Coronary artery (tissue), 2 donors: ENCODE results near the gene KCNG2.
A peak's percentile ranks its signal among the peaks of the same experiment; 100 is the strongest.

Experiments
- DNase-seq: peaks from one replicate; pipeline ENCODE4 v3.0.0-alpha.2; 2017; ENCODE audit warnings: low spot score
- H3K27ac ChIP-seq, 2 donors: fragments of 200-600 bp; sonication (generic); one replicate each; pipeline ENCODE4 v1.5.1; 2016 to 2019
- H3K4me3 ChIP-seq: fragments of 200-600 bp; sonication (generic); 2 replicates; pipeline ENCODE4 v1.5.1; 2016; ENCODE audit warnings: mild to moderate bottlenecking, moderate library complexity
- CTCF ChIP-seq: fragments of 200-600 bp; sonication (generic); IDR thresholded peaks from one replicate; pipeline ENCODE4 v1.5.1; 2019; ENCODE audit warnings: antibody characterized with exemption

Gene KCNG2

GRCh38 chr18:79923896-79924585, 126.3 kb downstream of the KCNG2 start:
- H3K27ac ChIP-seq, result no peak overlapping the region
- H3K4me3 ChIP-seq, result no peak overlapping the region
- TF ChIP-seq CTCF, result no peak
- peak; percentile 47 for DNase-seq

DNA sequence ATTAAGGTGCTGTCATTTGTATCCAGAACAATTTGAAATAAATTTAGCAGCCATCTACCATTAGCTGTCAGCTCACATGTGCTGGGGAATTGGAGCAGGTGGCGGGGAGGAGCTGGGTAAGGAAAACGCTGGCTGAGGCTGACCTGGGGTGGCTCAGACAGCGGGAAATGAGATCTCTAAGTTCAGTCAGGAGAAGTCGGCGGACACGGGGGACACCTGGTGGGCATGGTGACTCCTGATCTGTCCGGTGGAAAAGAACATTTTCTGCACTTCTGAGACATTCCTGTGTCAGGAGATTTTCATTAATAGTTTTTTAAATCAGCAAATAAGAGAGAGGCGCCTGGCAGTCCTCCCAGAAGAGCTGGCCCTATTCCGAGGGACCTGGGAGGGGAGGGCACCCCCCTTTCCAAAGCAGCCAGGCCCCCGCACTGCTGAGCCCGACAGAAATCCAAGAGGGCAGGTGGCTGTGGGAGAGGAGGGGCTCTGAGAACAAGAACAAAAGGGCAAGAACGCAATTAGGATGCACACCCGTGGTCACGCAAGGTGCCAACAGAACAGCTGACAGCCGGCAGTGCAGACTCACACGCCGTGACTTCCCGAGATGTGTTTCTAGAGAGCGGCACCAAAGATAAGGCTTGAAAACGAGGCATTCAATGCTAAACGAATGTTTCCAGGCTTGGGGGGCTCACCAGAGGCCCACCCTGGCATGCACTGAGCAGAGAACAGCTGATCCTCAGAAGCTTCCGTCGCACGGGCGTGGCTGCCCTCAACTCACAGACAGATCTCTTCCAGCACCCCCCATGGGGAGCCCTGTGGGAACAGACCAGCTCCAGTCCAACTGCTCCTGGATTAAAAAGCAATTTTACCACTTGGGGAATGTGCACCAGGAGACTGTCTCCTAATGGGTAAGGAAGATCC, 127.3 kb downstream of the KCNG2 start:
- DNase-seq, result peak; percentile 45
- H3K4me3 ChIP-seq, result no peak overlapping the region
- H3K27ac ChIP-seq, result no peak overlapping the region
- TF ChIP-seq CTCF, result no peak

DNA sequence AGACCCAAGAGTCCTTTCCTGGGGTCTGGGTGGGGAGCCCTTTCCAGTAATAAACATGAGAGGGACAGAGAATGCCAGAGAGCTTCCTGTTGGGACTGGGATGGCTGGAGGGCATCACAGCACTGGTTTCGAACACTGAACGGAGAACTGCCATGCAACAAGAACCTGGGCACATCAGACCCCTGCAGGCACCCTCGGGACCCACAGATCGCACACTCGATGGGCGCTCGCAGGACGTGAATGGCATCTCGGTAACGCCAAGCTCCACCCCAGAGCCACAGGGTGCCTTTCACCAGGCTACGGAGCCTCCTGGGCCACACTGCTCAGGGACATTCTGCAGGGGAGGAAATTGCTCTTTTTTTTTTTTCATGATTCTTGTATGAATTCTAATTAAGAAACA, 128.6 kb downstream of the KCNG2 start:
- Histone ChIP-seq H3K27ac (no peak overlapping the region), H3K4me3 (no peak overlapping the region)
- DNase-seq, result peak; percentile 68
- no peak for TF ChIP-seq CTCF

- peak; percentile 62 for DNase-seq
- no peak overlapping the region for H3K27ac ChIP-seq
- TF ChIP-seq CTCF, result no peak
- no peak overlapping the region for H3K4me3 ChIP-seq
Observed at GRCh38 chr18:79926715-79927606, 129.2 kb downstream of the KCNG2 start.

DNA sequence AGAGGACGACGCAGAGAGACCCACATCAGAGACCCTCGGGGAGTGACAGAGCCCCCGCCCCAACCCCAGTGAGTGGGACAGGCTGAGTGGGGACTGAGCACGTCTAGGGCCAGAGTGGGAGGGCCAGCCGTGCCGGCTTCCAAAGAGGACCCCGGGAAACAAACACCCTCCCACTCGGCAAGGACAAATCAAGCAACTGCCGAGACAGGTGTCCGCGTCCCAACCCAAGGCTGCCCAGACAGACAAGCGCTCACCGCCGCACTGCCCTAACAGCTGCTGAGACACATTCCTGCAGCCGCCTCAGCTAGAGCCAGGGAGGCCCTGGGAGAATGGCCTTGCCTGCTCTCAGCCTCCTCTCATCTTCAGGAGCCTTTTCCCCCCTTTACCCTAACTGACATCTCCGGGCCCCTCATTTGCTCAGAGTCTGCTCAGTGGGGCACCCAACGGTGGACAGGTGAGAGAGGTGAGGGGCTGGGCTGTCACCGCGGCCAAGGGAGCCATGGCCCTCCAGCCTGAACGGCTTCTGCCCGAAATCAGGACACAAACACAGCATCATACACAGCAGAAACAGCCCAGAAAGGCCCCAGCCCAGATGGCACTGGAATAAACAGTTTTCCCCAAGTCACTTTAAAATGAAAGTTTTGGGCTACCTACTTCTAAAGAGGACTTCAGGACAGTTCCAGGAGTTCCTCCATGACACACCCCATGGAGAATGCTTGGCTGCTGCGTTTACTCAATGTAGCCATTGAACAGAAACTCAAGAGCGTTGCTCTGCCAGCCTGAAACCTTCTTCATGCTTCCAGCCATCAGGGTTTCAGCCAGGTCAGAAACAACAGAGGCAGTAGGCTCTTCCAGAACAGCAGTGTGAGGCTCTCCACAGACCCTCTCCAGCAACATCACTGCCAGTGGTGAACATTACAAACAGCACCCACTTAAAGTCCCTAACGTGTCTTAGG, 130.1 kb downstream of the KCNG2 start:
- no peak overlapping the region for H3K4me3 ChIP-seq
- peak; percentile 65 for DNase-seq

More for the DNA sequence above, 130.1 kb downstream of the KCNG2 start:
- no peak overlapping the region for H3K27ac ChIP-seq
- TF ChIP-seq CTCF, result no peak
